Measurements from ENCODE around the gene PLA2G2E. TPM values are rescaled to one million over a fixed set of nuclear protein-coding genes. Genes with fewer than 3 reads are reported as not detected.

Gene PLA2G2E
- total RNA-seq, 1 donor from 2014 or later, result not detected

DNA sequence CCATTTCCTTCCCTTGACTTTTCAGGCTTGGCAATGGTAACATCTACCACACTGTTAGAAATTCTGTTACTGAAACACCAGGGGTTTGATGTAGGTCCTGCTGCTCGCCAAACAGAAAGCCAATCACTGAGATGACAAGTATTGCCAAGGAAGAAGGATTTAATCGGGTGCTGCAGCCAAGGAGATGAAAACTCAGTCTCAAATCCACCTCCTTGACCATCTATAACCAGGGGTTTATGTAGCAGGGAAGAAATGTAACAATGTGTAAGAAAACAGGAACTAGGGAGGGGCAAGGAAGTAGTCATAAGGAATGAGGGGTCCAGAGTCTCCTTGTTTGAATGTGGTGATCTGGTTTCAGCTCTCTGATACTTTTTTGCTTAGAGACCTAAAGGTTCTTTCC, 30.6 kb upstream of the PLA2G2E start:
- DNase-seq (ENCODE audit: extremely low spot score in 2 of 2), result no peak
- Histone ChIP-seq H3K27me3 (no peaks in the 10 kb centered on the region), H3K36me3 (no peaks in the 10 kb centered on the region), H3K4me3 (no peak overlapping the region), H3K4me1 (no peaks in the 10 kb centered on the region), H3K9me3 (no peaks in the 10 kb centered on the region), H3K27ac (no peak overlapping the region)
- TF ChIP-seq, protein P1, sequence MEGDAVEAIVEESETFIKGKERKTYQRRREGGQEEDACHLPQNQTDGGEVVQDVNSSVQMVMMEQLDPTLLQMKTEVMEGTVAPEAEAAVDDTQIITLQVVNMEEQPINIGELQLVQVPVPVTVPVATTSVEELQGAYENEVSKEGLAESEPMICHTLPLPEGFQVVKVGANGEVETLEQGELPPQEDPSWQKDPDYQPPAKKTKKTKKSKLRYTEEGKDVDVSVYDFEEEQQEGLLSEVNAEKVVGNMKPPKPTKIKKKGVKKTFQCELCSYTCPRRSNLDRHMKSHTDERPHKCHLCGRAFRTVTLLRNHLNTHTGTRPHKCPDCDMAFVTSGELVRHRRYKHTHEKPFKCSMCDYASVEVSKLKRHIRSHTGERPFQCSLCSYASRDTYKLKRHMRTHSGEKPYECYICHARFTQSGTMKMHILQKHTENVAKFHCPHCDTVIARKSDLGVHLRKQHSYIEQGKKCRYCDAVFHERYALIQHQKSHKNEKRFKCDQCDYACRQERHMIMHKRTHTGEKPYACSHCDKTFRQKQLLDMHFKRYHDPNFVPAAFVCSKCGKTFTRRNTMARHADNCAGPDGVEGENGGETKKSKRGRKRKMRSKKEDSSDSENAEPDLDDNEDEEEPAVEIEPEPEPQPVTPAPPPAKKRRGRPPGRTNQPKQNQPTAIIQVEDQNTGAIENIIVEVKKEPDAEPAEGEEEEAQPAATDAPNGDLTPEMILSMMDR (IDR thresholded peaks at IDR 0.05), result no peak
- TF ChIP-seq POLR2AphosphoS5 (IDR thresholded peaks at IDR 0.05; ENCODE audit: insufficient read depth in 1 of 2, low read depth in 1 of 2) (no peak), POLR2A (IDR thresholded peaks at IDR 0.05) (no peak)
- intact Hi-C loops (cut with DNase I), result no loop called here

DNA sequence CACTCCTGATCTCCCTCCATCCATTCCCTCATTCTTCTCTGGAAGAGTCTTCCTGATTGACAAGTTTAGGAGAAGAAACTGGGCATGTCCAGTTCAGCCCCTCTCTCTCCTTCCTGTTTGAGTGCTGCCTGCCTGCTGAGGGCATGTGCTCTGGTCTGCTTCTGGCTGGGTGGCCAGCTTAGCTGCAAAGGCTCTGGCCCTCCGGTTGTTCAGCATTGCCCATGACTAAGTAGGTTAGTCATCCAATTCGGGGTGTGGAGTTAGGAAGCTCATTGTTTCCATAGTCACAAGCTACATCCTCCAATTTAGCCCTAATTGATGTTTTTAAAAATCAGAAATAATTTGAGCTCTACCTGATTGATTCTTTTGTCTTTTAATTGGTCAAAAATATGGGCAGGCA, 25.6 kb upstream of the PLA2G2E start:
- TF ChIP-seq POLR2AphosphoS5 (IDR thresholded peaks at IDR 0.05; ENCODE audit: insufficient read depth in 1 of 2, low read depth in 1 of 2), result no peak
- TF ChIP-seq, protein P1 (IDR thresholded peaks at IDR 0.05), result no peak
- no peak for TF ChIP-seq POLR2A (IDR thresholded peaks at IDR 0.05)
- intact Hi-C loops (cut with DNase I), result no loop called here
- H3K4me1 ChIP-seq, result no peaks in the 10 kb centered on the region
- no peak for DNase-seq (ENCODE audit: extremely low spot score in 2 of 2)
- H3K27me3 ChIP-seq, result no peaks in the 10 kb centered on the region
- no peaks in the 10 kb centered on the region for H3K36me3 ChIP-seq
- no peak overlapping the region for H3K27ac ChIP-seq
- no peaks in the 10 kb centered on the region for H3K9me3 ChIP-seq
- no peak overlapping the region for H3K4me3 ChIP-seq

DNA sequence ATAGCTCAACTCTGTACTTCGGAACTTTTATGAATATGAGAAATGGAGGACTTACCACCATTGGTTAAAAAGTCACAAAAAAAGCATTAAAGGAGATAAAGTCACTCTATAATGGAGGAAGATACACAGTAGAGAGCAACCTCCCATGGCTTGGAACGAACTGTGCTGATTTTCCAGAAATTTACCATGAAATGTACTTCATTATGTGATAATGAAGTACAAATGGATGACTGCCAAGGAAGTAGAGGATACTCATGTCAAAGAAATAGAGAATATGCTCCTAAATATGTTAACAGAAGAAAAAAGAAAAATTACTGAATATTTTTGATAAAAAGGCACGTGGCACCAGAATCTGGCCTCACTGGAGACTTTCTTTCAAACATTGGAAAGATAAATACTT, 23.6 kb upstream of the PLA2G2E start:
- Histone ChIP-seq H3K36me3 (no peaks in the 10 kb centered on the region), H3K27ac (no peak overlapping the region), H3K9me3 (no peaks in the 10 kb centered on the region), H3K27me3 (no peaks in the 10 kb centered on the region), H3K4me1 (no peaks in the 10 kb centered on the region), H3K4me3 (no peak overlapping the region)
- intact Hi-C loops (cut with DNase I), result no loop called here
- TF ChIP-seq POLR2AphosphoS5 (IDR thresholded peaks at IDR 0.05; ENCODE audit: insufficient read depth in 1 of 2, low read depth in 1 of 2) (no peak), POLR2A (IDR thresholded peaks at IDR 0.05) (no peak)
- TF ChIP-seq, protein P1 (IDR thresholded peaks at IDR 0.05), result no peak
- no peak for DNase-seq (ENCODE audit: extremely low spot score in 2 of 2)

DNA sequence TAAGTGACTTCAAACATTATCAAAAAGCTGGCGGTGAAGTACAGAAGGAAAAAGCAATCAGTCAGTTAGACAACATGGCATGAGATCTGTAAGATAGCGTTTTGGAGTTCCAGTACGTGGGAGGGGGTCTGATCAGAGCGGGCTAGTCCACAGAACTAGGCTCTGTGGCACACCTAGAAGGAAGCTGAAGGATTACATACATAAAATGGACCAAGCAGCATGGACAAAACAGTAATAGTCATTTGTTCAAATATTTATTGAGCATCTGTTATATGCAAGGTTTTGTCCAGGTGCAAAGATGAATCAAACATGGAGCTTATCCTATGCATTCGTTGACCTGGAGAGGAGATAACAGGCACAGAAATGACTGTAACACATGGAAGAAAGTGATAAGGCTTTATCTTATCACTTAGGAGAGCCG, 22.9 kb upstream of the PLA2G2E start:
- H3K4me1 ChIP-seq, result no peaks in the 10 kb centered on the region
- intact Hi-C loops (cut with DNase I), result no loop called here
- H3K4me3 ChIP-seq, result no peak overlapping the region
- H3K27ac ChIP-seq, result no peak overlapping the region
- TF ChIP-seq POLR2AphosphoS5 (IDR thresholded peaks at IDR 0.05; ENCODE audit: insufficient read depth in 1 of 2, low read depth in 1 of 2) (no peak), POLR2A (IDR thresholded peaks at IDR 0.05) (no peak)
- TF ChIP-seq, protein P1 (IDR thresholded peaks at IDR 0.05), result no peak
- DNase-seq (ENCODE audit: extremely low spot score in 2 of 2), result no peak
- no peaks in the 10 kb centered on the region for H3K36me3 ChIP-seq
- H3K9me3 ChIP-seq, result no peaks in the 10 kb centered on the region
- no peaks in the 10 kb centered on the region for H3K27me3 ChIP-seq

DNA sequence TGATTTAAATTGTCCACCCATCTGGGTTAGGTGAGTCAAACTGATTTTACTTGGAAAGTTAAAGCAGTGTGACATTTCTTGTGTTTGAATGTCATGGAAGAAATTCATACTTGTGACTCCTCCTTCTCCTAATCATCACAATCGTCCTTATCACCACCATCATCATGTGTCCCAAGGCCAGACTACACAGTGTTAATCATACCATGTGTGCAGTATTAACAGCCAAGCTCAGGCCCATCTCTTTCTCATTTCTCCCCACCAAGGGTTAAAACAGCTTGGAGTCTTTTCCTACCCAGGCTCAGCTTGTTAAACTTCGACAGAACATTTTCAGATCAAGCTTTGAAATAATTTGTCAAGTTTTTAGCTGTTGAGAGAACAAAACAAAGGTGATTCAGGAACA, 22.5 kb upstream of the PLA2G2E start:
- no peaks in the 10 kb centered on the region for H3K9me3 ChIP-seq
- intact Hi-C loops (cut with DNase I), result no loop called here
- no peak for DNase-seq (ENCODE audit: extremely low spot score in 2 of 2)
- no peaks in the 10 kb centered on the region for H3K27me3 ChIP-seq
- H3K27ac ChIP-seq, result no peak overlapping the region
- H3K4me3 ChIP-seq, result no peak overlapping the region
- no peaks in the 10 kb centered on the region for H3K4me1 ChIP-seq
- no peak for TF ChIP-seq POLR2AphosphoS5 (IDR thresholded peaks at IDR 0.05; ENCODE audit: insufficient read depth in 1 of 2, low read depth in 1 of 2)
- TF ChIP-seq, protein P1 (IDR thresholded peaks at IDR 0.05), result no peak
- no peak for TF ChIP-seq POLR2A (IDR thresholded peaks at IDR 0.05)
- no peaks in the 10 kb centered on the region for H3K36me3 ChIP-seq
